Measurements from ENCODE around the gene COL21A1.

The COL21A1 gene

DNA sequence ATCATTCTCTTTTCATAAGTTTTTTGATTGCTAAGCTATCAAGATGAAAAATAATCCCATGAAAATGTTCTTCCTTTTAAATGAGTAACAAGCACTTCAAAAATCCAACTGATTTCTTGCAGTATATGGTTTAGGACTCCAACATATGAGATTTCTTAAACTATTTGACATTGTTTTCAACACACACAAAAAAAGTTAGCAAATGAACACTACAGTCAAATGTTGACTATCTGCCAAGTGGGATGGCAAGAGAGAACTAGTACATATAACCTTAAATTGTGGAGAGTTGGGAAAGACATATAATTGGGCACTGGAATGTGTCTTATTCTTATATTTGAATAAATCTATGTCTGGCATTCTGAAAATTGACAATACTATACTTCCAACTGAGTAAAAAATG is 15.6 kb downstream of the COL21A1 start:
- CTCF ChIA-PET = interaction anchor here (0.9 kb wide), 1 partner anchor 15 kb away, joined by 3 read pairs; the partner anchor contains the start of gene COL21A1
- POLR2A ChIA-PET = no interaction called here
- TF ChIP-seq CTCF (IDR thresholded peaks at IDR 0.05; ENCODE audit: insufficient read depth, low read length, missing control alignments) = no peak
- H3K4me3 ChIP-seq (ENCODE audit: low read depth, low read length) = no peak overlapping the region
- no peak for DNase-seq (ENCODE audit: low read depth, low spot score)

GRCh38 chr6:56230976-56231566 is 16.3 kb downstream of the COL21A1 start:
- DNase-seq (ENCODE audit: low read depth, low spot score) = no peak
- H3K4me3 ChIP-seq (ENCODE audit: low read depth, low read length) = no peak overlapping the region
- POLR2A ChIA-PET = no interaction called here
- CTCF ChIA-PET = interaction anchor here (0.9 to 1.2 kb wide), 2 partner anchors 10 to 16 kb away, joined by 3 read pairs; partner anchors contain the start of gene COL21A1
- no peak for TF ChIP-seq CTCF (IDR thresholded peaks at IDR 0.05; ENCODE audit: insufficient read depth, low read length, missing control alignments)

DNA sequence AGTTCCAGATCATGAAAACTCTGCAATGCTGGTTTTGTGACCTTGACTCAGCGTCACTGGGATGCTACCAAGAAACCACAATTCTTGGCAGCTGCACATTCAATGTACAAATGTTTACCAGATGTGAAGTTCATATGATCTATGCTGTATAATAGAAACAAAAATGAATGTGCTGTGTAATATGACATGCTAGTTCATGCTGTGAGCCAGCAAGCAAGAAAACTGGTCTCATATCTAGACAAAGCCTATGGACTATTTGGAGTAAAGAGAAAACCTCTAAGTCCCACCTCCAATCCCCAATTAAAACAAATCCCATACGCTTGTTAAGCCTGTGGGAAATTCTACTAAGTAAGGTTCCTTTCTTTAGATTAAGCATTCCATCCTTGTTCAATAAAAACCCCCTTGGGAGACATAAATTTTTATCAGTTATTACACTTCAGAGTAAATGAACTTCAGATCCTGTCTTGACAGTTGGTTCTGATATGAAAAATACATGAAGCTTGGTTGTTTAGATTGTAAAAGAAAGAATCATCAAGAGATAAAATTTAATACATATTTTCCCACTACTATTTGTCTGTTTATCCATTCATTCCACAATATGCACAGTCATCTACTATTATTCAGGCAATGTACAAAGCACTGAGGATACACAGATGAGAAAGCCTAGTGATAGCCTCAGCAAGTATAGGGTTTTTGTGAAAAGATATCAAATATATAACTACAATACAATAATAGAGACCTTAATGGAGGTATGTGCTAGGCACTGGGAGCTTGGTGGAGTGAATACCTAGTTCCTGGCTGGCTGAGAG is 20.1 kb downstream of the COL21A1 start:
- H3K4me3 ChIP-seq (ENCODE audit: low read depth, low read length) = no peak overlapping the region
- ChIA-PET POLR2A (no interaction called here), CTCF (interaction anchor here (1.6 kb wide), 1 partner anchor 65 kb away, joined by 5 read pairs; no protein-coding TSS in a partner anchor)
- no peak for TF ChIP-seq CTCF (IDR thresholded peaks at IDR 0.05; ENCODE audit: insufficient read depth, low read length, missing control alignments)
- DNase-seq (ENCODE audit: low read depth, low spot score) = no peak

DNA sequence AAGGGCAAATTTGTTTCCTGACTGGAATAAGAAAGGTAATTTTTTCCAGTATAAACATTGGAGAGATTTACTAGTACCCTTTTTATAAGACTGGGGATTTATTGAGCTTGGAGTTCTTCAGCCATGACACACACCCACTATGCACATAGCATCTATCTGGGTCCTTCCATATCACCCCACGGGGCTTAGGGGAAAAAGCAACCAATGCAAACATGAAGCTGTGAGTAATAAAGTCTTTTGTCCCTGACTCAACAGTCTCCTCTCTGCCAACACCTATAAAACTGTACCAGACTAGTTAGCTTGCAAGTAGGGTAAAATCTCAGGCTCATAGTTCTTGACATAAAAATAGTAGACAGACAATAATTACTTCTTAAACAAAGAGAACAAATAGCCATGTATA is 23.4 kb downstream of the COL21A1 start:
- CTCF ChIA-PET = interaction anchor here (0.9 kb wide), 1 partner anchor 175 kb away, joined by 3 read pairs; no protein-coding TSS in a partner anchor
- POLR2A ChIA-PET = interaction anchor here (0.6 kb wide), 1 partner anchor 125 kb away, joined by 4 read pairs; no protein-coding TSS in a partner anchor

GRCh38 chr6:56222499-56222898 is 24.9 kb downstream of the COL21A1 start:
- DNase-seq (ENCODE audit: low read depth, low spot score) = no peak
- TF ChIP-seq CTCF (IDR thresholded peaks at IDR 0.05; ENCODE audit: insufficient read depth, low read length, missing control alignments) = no peak
- no peak overlapping the region for H3K4me3 ChIP-seq (ENCODE audit: low read depth, low read length)
- ChIA-PET POLR2A (no interaction called here), CTCF (interaction anchor here (1.3 kb wide), 1 partner anchor 69 kb away, joined by 3 read pairs; no protein-coding TSS in a partner anchor)

More for the DNA sequence above, 23.4 kb downstream of the COL21A1 start:
- TF ChIP-seq CTCF (IDR thresholded peaks at IDR 0.05; ENCODE audit: insufficient read depth, low read length, missing control alignments) = no peak
- no peak overlapping the region for H3K4me3 ChIP-seq (ENCODE audit: low read depth, low read length)
- peak; percentile 82 for DNase-seq (ENCODE audit: low read depth, low spot score)

DNA sequence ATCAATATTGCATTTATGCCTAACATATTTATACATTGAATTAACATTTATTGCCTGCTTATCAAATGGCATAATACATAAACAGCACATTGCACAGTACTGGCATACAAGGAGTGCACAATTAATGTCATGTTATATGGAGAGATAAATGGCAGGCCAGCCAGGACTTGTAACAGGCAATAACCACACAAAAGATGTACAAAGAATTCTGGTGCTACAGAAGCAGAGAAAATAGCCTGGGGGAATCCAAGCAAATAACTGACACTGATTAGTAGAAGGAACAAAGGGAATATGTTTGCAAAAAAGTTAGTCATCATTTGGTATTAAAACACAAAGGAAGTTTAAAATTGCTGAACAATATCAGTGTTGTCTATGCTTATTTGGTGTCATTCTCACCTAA is 27.3 kb downstream of the COL21A1 start:
- H3K4me3 ChIP-seq (ENCODE audit: low read depth, low read length) = no peak overlapping the region
- CTCF ChIA-PET = no interaction called here
- POLR2A ChIA-PET = no interaction called here
- no peak for TF ChIP-seq CTCF (IDR thresholded peaks at IDR 0.05; ENCODE audit: insufficient read depth, low read length, missing control alignments)
- no peak for DNase-seq (ENCODE audit: low read depth, low spot score)
